ENCODE data around the gene SOCS4.
A peak's percentile ranks its signal among the peaks of the same experiment; 100 is the strongest.
"Not testable (repeated sequence)": the region's sequence is repeated elsewhere in the genome, so short reads cannot be mapped to it uniquely, and the experiment has no call there.

SOCS4 gene, protein sequence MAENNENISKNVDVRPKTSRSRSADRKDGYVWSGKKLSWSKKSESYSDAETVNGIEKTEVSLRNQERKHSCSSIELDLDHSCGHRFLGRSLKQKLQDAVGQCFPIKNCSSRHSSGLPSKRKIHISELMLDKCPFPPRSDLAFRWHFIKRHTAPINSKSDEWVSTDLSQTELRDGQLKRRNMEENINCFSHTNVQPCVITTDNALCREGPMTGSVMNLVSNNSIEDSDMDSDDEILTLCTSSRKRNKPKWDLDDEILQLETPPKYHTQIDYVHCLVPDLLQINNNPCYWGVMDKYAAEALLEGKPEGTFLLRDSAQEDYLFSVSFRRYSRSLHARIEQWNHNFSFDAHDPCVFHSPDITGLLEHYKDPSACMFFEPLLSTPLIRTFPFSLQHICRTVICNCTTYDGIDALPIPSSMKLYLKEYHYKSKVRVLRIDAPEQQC

DNA sequence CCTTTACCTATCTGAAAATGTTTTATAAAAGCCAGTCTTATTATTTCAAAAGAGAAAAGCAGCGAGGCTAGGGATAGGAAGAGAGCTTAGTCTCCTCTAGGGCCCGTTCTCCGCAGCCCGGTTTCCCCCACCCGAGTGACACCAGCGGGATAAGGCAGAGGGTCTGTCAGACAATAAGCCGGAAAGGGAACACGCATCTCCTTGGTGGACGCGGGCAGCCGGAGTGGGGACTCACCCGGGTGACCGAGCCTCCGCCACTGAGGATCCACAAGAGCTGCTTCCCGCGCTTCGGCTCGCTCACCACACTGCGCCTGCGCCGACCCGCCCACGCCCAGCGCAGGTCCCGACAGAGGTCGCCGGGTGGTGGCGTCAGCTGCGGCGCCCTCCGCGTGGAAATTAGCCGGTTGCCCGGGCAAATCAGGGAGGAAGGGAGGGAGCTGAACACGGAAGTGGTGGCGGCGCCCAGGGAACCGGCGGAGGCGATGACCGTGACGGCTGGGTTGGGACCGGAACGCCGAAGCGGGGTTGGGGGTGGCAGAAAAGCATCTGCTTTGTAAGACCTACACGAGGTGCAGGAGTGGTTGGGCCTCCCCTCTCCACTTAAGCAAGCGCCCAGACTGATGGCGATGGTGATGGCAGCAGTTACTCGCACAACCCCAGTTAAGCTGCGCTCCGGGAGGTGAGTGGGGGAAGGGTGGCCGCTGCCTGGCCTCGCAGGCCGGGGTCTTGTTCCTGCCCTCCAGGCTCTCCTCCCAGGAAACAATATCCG lies at the start of gene SOCS4, which contains the start of gene WDHD1:
Gene SOCS4 (plus strand): TSS at position 444 of the 769 bp plus-strand sequence. CDS start 15,806 bp downstream, outside the sequence.
Gene WDHD1 (minus strand): TSS at position 307 of the 769 bp plus-strand sequence. CDS start 312 bp downstream, outside the sequence.
- peak; percentile 93 for DNase-seq (ENCODE audit: low spot score)

DNA sequence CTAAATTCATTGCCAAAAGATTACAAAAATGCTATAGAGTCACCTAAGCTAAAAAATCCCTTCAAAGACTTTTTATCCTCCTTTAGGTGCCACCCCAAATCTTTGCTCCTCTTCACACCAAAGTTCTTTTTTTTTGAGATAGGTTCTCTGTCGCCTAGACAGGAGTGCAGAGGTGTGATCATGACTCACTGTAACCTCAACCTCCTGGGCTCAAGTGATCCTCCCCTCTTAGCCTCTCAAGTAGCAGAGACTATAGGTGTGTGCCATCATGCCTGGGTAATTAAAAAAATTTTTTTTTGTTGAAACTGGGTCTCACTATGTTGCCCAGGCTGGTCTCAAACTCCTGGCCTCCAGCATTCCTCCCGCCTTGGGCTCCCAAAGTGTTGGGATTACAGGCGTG lies 48.0 kb upstream of the SOCS4 start:
- no peak for DNase-seq (ENCODE audit: low spot score)

DNA sequence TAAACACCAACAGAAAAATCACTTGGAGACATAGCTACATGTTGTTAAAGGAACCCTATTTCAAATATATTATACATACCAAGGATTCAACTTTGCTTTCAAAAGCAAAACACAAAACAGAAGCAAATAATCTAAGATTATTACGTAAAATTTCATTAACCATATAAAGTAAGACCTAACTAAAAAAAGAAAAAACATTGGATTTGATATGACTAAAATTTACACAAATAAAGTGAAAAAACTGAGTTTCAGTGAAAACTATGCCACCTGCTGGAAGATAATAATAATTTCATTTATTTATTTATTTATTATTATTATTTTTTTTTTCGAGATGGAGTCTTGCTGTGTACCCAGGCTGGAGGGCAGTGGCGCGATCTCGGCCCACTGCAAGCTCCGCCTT lies 45.3 kb upstream of the SOCS4 start:
- DNase-seq (ENCODE audit: low spot score): peak; percentile 26

- DNase-seq (ENCODE audit: low spot score): no peak
Observed at GRCh38 chr14:54985156-54985555, 41.9 kb upstream of the SOCS4 start.

GRCh38 chr14:55000381-55000780 lies 26.7 kb upstream of the SOCS4 start:
- DNase-seq (ENCODE audit: low spot score): no peak

GRCh38 chr14:55005071-55005470 lies 22.0 kb upstream of the SOCS4 start:
- peak; percentile 27 for DNase-seq (ENCODE audit: low spot score)

DNA sequence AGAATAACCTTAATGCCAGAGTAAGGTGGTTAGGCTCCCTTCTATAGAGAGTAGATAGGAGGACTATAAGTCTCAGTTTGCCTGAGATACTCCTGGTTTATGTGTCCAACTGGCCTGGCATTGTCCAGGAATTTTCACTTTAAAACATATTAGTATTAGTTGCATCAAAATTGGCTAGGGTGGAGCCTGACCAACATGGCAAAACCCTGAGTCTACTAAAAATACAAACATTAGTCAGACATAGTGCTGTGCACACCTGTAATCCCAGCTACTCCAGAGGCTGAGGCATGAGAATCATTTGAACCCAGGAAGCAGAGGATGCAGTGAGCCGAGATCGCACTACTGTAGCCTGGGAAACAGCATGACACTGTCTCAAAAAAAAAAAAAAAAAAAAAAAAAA lies 12.0 kb upstream of the SOCS4 start:
- no peak for DNase-seq (ENCODE audit: low spot score)

- no peak for DNase-seq (ENCODE audit: low spot score)
Observed at GRCh38 chr14:55019968-55020554, 7.0 kb upstream of the SOCS4 start.

- DNase-seq (ENCODE audit: low spot score): not testable (repeated sequence)
Observed at GRCh38 chr14:55024365-55024764, 2.7 kb upstream of the SOCS4 start.

DNA sequence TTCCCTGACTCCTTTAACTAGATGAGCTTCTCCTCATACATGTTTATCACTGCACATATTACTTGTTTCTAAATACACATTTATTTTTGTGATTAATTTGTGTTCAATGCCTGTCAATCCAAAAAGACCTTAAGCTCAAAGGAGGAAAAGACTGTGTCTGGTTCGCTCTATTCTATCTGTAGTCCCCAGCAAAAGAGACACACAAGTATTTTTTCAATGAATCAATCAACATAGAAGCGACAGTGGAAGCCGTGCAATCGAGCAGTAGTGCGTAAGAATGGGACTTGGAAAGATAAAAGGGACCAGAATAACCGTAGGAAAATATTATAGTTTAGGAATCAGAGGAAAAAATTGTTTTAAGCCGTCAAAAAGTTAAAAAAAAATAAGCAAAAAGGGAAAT lies 1.1 kb upstream of the SOCS4 start:
- DNase-seq (ENCODE audit: low spot score): no peak

DNA sequence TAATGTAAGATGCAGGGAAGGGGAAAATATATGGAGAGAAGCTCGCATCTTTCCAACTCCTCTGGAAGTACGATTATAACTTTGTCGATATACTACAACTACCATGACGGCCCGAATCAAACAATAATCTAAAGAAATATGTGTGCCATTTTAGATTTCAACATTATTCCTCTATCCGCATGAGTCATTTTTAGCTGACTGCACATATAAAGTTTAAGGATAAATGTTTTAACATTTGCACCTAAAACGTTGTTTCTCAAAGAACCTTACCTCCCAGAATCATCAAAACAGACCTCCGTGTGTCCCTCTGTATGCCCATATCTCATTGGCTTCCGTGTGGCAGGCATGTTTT lies 619 bp upstream of the SOCS4 start:
- peak; percentile 20 for DNase-seq (ENCODE audit: low spot score)

DNA sequence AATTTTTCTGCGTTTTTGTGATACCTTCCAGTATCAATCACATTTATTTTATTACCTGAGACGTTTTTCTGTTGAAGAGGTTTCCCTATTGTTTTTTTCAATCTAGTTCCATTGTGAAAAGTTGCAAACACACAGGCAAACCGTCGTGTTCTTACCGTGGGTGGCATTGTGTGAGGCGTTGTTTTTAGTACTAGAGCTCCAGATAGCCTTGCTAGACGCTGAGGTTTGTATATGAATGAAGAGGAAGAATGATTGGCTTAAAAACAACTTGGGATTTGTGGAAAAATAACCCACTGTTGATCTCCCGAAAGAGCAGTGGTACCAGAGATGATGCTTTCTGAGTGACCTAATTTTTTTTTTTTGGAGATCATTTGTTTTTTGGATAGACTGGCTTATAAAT lies 1.0 kb downstream of the SOCS4 start:
- DNase-seq (ENCODE audit: low spot score): peak; percentile 46

- no peak for DNase-seq (ENCODE audit: low spot score)
Observed at GRCh38 chr14:55028476-55028875, 1.4 kb downstream of the SOCS4 start.

DNA sequence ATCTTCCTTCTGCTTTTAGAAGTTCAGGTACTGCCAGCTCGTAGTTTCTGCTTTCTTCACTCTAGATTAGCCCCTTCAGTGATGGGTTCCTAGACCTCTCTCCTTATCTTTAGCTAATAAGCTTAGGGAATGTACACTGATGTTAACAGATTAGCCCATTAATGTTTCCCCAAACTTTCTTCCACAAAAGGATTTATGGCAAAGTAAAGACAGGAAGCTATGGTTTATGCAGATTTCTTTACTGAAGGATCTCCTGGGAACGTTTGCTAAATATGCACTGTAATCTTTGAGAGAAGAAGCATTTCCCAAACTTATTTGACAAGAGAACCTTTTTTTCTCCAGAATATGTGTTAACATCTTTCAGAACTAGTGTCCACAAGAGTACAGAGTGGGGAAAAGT lies 4.2 kb downstream of the SOCS4 start:
- DNase-seq (ENCODE audit: low spot score): no peak

GRCh38 chr14:55037995-55038394 lies 11.0 kb downstream of the SOCS4 start:
- not testable (repeated sequence) for DNase-seq (ENCODE audit: low spot score)

- no peak for DNase-seq (ENCODE audit: low spot score)
Observed at GRCh38 chr14:55038708-55039107, 11.7 kb downstream of the SOCS4 start.

DNA sequence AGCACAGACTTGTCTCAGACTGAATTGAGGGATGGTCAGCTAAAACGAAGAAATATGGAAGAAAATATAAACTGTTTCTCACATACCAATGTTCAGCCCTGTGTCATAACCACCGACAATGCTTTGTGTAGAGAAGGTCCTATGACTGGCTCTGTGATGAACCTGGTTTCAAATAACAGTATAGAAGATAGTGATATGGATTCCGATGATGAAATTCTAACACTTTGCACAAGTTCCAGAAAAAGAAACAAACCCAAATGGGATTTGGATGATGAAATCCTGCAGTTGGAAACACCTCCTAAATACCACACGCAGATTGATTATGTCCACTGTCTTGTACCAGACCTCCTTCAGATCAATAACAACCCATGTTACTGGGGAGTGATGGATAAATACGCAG lies 16.5 kb downstream of the SOCS4 start:
- DNase-seq (ENCODE audit: low spot score): no peak

GRCh38 chr14:55045087-55045486 lies 18.1 kb downstream of the SOCS4 start:
- DNase-seq (ENCODE audit: low spot score): no peak

DNA sequence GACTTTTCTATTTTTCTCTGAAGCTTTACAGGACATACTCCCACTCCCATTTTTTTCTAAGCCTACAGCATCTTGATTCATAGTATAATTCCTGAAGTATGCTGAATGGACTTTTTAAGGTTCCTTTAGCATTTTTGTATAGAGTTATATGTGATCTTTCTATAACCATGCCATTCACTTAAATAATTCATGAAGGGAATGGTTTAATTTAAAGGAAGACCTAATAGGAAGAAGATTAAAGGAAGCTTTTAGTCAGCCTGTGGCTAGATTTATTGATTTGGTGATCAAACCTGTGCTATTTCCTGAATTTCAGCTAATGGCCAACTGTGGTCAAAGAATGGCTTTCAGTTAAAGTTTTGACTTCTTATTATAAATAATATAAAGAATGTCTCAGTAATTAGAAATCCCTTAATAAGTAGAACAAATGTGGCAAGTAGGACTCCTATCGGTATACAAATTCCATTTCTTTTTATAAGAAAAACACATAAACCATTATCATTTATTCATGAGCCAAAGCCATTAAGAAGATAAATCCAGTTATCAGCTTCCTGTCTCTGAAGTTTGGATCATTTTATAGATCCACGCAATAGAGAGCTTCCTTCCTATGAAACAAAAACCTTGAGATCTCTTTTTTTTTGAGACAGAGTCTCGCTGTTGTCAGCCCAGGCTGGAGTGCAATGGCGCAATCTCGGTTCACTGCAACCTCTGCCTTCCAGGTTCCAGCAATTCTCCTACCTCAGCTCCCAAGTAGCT lies 20.4 kb downstream of the SOCS4 start:
- no peak for DNase-seq (ENCODE audit: low spot score)

- no peak for DNase-seq (ENCODE audit: low spot score)
Observed at GRCh38 chr14:55048900-55049436, 21.9 kb downstream of the SOCS4 start.

DNA sequence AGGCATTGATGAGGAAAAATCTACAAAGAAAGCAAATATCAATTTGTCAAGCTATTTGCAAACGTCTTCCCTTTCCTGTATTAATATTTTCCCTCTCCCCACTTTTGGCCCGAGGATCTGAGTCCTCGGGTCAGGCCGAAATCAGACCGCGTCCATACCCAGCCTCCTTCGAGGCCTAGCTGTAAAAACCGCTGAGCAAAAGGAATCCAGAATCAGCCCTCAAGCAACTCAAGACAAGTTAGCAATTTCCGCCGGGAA lies 24.1 kb downstream of the SOCS4 start:
- DNase-seq (ENCODE audit: low spot score): no peak

Data from RKO (cell line).